WTC11 (cell line): ENCODE data around the gene WDR54. TPM values are rescaled to one million over a fixed set of nuclear protein-coding genes. Genes with fewer than 3 reads are reported as not detected.

Experiments
- ELF4 ChIP-seq: sonication (generic); formaldehyde crosslinking; IDR thresholded peaks from 2 replicates; pipeline ENCODE4 v1.8.1; 2022; ENCODE audit warnings: low read depth, mild to moderate bottlenecking, moderate library complexity, missing genetic modification reagents
- ETV6 ChIP-seq: sonication (generic); formaldehyde crosslinking; IDR thresholded peaks from 2 replicates; pipeline ENCODE4 v1.8.1; 2022; ENCODE audit warnings: mild to moderate bottlenecking, missing genetic modification reagents
- FOXJ3 ChIP-seq: sonication (generic); formaldehyde crosslinking; IDR thresholded peaks from 2 replicates; pipeline ENCODE4 v1.9.0; 2021; ENCODE audit warnings: missing genetic modification reagents, mild to moderate bottlenecking, borderline replicate concordance
- GABPB1 ChIP-seq: sonication (generic); formaldehyde crosslinking; IDR thresholded peaks from 2 replicates; pipeline ENCODE4 v1.8.1; 2023; ENCODE audit warnings: mild to moderate bottlenecking, missing genetic modification reagents
- IRF2 ChIP-seq: sonication (generic); formaldehyde crosslinking; IDR thresholded peaks from 2 replicates; pipeline ENCODE4 v1.8.0; 2022; ENCODE audit warnings: low read depth, missing genetic modification reagents, borderline replicate concordance
- MXD4 ChIP-seq: fragments of 250-450 bp; sonication (Bioruptor Pico); IDR thresholded peaks from 2 replicates; pipeline ENCODE4 v1.8.0; 2021; ENCODE audit warnings: mild to moderate bottlenecking, moderate library complexity, borderline replicate concordance
- MYBL2 ChIP-seq: sonication (generic); formaldehyde crosslinking; IDR thresholded peaks from 2 replicates; pipeline ENCODE4 v1.8.1; 2023; ENCODE audit warnings: mild to moderate bottlenecking, moderate library complexity, missing genetic modification reagents
- NFYB ChIP-seq: sonication (generic); formaldehyde crosslinking; conservative IDR thresholded peaks from 2 replicates; pipeline ENCODE4 v1.8.0; 2022; ENCODE audit warnings: low read depth, missing genetic modification reagents
- NR1H2 ChIP-seq: sonication (generic); formaldehyde crosslinking; IDR thresholded peaks from 2 replicates; pipeline ENCODE4 v1.9.0; 2021; ENCODE audit warnings: mild to moderate bottlenecking, moderate library complexity, missing genetic modification reagents
- OVOL2 ChIP-seq: fragments of 250-450 bp; sonication (Bioruptor Pico); IDR thresholded peaks from 2 replicates; pipeline ENCODE4 v1.9.0; 2021; ENCODE audit warnings: mild to moderate bottlenecking, borderline replicate concordance
- ZNF263 ChIP-seq: sonication (generic); formaldehyde crosslinking; IDR thresholded peaks from 2 replicates; pipeline ENCODE4 v1.8.1; 2022; ENCODE audit warnings: low read depth, mild to moderate bottlenecking, moderate library complexity, missing genetic modification reagents
- ZNF317 ChIP-seq: sonication (generic); formaldehyde crosslinking; IDR thresholded peaks from 2 replicates; pipeline ENCODE4 v1.8.1; 2023; ENCODE audit warnings: low read depth, mild to moderate bottlenecking, moderate library complexity, missing genetic modification reagents, borderline replicate concordance
- total RNA-seq: library from RNA; stranded (reverse); gene quantifications from 3 replicates; pipeline ENCODE4 v1.2.3, GENCODE V29; 2021
- TF ChIP-seq, protein P1 (sequence below): sonication (generic); formaldehyde crosslinking; IDR thresholded peaks from 2 replicates; pipeline ENCODE4 v1.8.1; 2023; ENCODE audit warnings: mild to moderate bottlenecking, moderate library complexity, missing genetic modification reagents
- TF ChIP-seq, protein P2 (sequence below): sonication (generic); formaldehyde crosslinking; IDR thresholded peaks from 2 replicates; pipeline ENCODE4 v1.8.1; 2023; ENCODE audit warnings: mild to moderate bottlenecking, missing genetic modification reagents, borderline replicate concordance
- TF ChIP-seq, protein P3 (sequence below): fragments of 250-450 bp; sonication (Bioruptor Pico); IDR thresholded peaks from 2 replicates; pipeline ENCODE4 v1.8.0; 2021; ENCODE audit warnings: mild to moderate bottlenecking
- TF ChIP-seq, protein P4 (sequence below): sonication (generic); formaldehyde crosslinking; IDR thresholded peaks from 2 replicates; pipeline ENCODE4 v1.8.1; 2023; ENCODE audit warnings: mild to moderate bottlenecking, missing genetic modification reagents, moderate library complexity
- TF ChIP-seq, protein P5 (sequence below): sonication (generic); formaldehyde crosslinking; IDR thresholded peaks from 2 replicates; pipeline ENCODE4 v1.8.0; 2022; ENCODE audit warnings: missing genetic modification reagents
- TF ChIP-seq, protein P6 (sequence below): sonication (generic); formaldehyde crosslinking; IDR thresholded peaks from 2 replicates; pipeline ENCODE4 v1.8.0; 2023; ENCODE audit warnings: mild to moderate bottlenecking, missing genetic modification reagents
- TF ChIP-seq, protein P7 (sequence below): sonication (generic); formaldehyde crosslinking; IDR thresholded peaks from 2 replicates; pipeline ENCODE4 v1.8.1; 2023; ENCODE audit warnings: mild to moderate bottlenecking, missing genetic modification reagents
- TF ChIP-seq, protein P8 (sequence below): sonication (generic); formaldehyde crosslinking; IDR thresholded peaks from 2 replicates; pipeline ENCODE4 v1.8.0; 2022; ENCODE audit warnings: mild to moderate bottlenecking, missing genetic modification reagents

WDR54 gene
- total RNA-seq, 1 experiment from 2014 or later: 55.2 TPM

DNA sequence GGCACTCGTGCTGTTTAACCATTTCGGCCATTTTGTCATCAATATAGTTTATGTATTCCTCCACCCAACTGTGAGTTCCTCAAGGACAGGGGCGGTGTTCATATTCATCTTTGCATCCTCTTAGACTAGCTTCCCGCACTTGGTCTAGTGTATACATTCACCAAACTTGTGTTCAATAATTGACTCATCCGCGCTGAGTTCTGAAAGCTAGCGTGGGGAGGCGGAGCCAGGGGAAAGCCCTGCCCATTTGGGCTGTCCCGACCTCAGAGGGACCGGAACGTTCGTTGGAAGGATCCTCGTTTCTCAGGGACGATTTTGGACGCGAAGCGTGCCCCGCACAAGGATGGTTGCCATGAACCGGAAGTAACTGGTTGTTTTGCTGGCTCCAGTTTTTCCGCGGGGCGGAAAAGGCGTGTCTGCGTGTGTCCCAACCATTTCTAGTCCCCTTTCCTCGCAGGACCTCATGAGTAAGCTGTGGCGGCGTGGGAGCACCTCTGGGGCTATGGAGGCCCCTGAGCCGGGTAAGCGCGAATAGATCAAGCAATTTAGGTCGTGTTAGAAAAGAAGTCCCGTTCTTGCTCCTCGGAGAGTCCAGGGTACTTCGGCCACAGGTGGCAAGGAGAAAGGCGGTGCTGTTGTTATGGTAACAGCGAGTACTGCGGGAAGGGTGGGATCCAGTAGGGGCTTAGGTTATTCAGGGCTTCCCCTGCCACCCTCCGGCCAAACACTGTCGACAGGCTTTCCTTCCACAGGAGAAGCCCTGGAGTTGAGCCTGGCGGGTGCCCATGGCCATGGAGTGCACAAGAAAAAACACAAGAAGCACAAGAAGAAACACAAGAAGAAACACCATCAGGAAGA is 33.4 kb downstream of the WDR54 start, which contains the start of gene INO80B (continued):
- TF ChIP-seq, protein P1, sequence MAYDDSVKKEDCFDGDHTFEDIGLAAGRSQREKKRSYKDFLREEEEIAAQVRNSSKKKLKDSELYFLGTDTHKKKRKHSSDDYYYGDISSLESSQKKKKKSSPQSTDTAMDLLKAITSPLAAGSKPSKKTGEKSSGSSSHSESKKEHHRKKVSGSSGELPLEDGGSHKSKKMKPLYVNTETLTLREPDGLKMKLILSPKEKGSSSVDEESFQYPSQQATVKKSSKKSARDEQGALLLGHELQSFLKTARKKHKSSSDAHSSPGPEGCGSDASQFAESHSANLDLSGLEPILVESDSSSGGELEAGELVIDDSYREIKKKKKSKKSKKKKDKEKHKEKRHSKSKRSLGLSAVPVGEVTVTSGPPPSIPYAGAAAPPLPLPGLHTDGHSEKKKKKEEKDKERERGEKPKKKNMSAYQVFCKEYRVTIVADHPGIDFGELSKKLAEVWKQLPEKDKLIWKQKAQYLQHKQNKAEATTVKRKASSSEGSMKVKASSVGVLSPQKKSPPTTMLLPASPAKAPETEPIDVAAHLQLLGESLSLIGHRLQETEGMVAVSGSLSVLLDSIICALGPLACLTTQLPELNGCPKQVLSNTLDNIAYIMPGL (CRISPR knock-in tag): peak; percentile 44; the same call in 1 of the 2 replicates
- TF ChIP-seq IRF2 (CRISPR knock-in tag): no peak
- TF ChIP-seq MYBL2 (CRISPR knock-in tag): 0 out of 2 replicates have a peak, but pooled peaks have one; percentile 54
- TF ChIP-seq, protein P2, sequence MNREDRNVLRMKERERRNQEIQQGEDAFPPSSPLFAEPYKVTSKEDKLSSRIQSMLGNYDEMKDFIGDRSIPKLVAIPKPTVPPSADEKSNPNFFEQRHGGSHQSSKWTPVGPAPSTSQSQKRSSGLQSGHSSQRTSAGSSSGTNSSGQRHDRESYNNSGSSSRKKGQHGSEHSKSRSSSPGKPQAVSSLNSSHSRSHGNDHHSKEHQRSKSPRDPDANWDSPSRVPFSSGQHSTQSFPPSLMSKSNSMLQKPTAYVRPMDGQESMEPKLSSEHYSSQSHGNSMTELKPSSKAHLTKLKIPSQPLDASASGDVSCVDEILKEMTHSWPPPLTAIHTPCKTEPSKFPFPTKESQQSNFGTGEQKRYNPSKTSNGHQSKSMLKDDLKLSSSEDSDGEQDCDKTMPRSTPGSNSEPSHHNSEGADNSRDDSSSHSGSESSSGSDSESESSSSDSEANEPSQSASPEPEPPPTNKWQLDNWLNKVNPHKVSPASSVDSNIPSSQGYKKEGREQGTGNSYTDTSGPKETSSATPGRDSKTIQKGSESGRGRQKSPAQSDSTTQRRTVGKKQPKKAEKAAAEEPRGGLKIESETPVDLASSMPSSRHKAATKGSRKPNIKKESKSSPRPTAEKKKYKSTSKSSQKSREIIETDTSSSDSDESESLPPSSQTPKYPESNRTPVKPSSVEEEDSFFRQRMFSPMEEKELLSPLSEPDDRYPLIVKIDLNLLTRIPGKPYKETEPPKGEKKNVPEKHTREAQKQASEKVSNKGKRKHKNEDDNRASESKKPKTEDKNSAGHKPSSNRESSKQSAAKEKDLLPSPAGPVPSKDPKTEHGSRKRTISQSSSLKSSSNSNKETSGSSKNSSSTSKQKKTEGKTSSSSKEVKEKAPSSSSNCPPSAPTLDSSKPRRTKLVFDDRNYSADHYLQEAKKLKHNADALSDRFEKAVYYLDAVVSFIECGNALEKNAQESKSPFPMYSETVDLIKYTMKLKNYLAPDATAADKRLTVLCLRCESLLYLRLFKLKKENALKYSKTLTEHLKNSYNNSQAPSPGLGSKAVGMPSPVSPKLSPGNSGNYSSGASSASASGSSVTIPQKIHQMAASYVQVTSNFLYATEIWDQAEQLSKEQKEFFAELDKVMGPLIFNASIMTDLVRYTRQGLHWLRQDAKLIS: no peak
- TF ChIP-seq, protein P3, sequence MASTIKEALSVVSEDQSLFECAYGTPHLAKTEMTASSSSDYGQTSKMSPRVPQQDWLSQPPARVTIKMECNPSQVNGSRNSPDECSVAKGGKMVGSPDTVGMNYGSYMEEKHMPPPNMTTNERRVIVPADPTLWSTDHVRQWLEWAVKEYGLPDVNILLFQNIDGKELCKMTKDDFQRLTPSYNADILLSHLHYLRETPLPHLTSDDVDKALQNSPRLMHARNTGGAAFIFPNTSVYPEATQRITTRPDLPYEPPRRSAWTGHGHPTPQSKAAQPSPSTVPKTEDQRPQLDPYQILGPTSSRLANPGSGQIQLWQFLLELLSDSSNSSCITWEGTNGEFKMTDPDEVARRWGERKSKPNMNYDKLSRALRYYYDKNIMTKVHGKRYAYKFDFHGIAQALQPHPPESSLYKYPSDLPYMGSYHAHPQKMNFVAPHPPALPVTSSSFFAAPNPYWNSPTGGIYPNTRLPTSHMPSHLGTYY: no peak
- TF ChIP-seq, protein P4, sequence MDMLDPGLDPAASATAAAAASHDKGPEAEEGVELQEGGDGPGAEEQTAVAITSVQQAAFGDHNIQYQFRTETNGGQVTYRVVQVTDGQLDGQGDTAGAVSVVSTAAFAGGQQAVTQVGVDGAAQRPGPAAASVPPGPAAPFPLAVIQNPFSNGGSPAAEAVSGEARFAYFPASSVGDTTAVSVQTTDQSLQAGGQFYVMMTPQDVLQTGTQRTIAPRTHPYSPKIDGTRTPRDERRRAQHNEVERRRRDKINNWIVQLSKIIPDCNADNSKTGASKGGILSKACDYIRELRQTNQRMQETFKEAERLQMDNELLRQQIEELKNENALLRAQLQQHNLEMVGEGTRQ: no peak
- TF ChIP-seq ELF4 (CRISPR knock-in tag): no peak
- no peak for TF ChIP-seq FOXJ3 (CRISPR knock-in tag)
- no peak for TF ChIP-seq MXD4 (CRISPR knock-in tag)
- TF ChIP-seq, protein P5, sequence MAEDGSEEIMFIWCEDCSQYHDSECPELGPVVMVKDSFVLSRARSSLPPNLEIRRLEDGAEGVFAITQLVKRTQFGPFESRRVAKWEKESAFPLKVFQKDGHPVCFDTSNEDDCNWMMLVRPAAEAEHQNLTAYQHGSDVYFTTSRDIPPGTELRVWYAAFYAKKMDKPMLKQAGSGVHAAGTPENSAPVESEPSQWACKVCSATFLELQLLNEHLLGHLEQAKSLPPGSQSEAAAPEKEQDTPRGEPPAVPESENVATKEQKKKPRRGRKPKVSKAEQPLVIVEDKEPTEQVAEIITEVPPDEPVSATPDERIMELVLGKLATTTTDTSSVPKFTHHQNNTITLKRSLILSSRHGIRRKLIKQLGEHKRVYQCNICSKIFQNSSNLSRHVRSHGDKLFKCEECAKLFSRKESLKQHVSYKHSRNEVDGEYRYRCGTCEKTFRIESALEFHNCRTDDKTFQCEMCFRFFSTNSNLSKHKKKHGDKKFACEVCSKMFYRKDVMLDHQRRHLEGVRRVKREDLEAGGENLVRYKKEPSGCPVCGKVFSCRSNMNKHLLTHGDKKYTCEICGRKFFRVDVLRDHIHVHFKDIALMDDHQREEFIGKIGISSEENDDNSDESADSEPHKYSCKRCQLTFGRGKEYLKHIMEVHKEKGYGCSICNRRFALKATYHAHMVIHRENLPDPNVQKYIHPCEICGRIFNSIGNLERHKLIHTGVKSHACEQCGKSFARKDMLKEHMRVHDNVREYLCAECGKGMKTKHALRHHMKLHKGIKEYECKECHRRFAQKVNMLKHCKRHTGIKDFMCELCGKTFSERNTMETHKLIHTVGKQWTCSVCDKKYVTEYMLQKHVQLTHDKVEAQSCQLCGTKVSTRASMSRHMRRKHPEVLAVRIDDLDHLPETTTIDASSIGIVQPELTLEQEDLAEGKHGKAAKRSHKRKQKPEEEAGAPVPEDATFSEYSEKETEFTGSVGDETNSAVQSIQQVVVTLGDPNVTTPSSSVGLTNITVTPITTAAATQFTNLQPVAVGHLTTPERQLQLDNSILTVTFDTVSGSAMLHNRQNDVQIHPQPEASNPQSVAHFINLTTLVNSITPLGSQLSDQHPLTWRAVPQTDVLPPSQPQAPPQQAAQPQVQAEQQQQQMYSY (CRISPR knock-in tag): no peak
- peak; percentile 93 for TF ChIP-seq GABPB1
- TF ChIP-seq, protein P6, sequence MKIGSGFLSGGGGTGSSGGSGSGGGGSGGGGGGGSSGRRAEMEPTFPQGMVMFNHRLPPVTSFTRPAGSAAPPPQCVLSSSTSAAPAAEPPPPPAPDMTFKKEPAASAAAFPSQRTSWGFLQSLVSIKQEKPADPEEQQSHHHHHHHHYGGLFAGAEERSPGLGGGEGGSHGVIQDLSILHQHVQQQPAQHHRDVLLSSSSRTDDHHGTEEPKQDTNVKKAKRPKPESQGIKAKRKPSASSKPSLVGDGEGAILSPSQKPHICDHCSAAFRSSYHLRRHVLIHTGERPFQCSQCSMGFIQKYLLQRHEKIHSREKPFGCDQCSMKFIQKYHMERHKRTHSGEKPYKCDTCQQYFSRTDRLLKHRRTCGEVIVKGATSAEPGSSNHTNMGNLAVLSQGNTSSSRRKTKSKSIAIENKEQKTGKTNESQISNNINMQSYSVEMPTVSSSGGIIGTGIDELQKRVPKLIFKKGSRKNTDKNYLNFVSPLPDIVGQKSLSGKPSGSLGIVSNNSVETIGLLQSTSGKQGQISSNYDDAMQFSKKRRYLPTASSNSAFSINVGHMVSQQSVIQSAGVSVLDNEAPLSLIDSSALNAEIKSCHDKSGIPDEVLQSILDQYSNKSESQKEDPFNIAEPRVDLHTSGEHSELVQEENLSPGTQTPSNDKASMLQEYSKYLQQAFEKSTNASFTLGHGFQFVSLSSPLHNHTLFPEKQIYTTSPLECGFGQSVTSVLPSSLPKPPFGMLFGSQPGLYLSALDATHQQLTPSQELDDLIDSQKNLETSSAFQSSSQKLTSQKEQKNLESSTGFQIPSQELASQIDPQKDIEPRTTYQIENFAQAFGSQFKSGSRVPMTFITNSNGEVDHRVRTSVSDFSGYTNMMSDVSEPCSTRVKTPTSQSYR (CRISPR knock-in tag): no peak
- no peak for TF ChIP-seq NR1H2 (CRISPR knock-in tag)
- no peak for TF ChIP-seq NFYB (CRISPR knock-in tag)
- TF ChIP-seq, protein P7, sequence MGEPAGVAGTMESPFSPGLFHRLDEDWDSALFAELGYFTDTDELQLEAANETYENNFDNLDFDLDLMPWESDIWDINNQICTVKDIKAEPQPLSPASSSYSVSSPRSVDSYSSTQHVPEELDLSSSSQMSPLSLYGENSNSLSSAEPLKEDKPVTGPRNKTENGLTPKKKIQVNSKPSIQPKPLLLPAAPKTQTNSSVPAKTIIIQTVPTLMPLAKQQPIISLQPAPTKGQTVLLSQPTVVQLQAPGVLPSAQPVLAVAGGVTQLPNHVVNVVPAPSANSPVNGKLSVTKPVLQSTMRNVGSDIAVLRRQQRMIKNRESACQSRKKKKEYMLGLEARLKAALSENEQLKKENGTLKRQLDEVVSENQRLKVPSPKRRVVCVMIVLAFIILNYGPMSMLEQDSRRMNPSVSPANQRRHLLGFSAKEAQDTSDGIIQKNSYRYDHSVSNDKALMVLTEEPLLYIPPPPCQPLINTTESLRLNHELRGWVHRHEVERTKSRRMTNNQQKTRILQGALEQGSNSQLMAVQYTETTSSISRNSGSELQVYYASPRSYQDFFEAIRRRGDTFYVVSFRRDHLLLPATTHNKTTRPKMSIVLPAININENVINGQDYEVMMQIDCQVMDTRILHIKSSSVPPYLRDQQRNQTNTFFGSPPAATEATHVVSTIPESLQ (CRISPR knock-in tag): no peak
- TF ChIP-seq OVOL2 (CRISPR knock-in tag): no peak
- no peak for TF ChIP-seq ZNF263
- no peak for TF ChIP-seq ZNF317
- TF ChIP-seq ETV6: peak; percentile 84
- TF ChIP-seq, protein P8, sequence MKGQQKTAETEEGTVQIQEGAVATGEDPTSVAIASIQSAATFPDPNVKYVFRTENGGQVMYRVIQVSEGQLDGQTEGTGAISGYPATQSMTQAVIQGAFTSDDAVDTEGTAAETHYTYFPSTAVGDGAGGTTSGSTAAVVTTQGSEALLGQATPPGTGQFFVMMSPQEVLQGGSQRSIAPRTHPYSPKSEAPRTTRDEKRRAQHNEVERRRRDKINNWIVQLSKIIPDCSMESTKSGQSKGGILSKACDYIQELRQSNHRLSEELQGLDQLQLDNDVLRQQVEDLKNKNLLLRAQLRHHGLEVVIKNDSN (CRISPR knock-in tag): no peak
